ENCODE results near the gene TXNDC8.
"Not testable (repeated sequence)": the region's sequence is repeated elsewhere in the genome, so short reads cannot be mapped to it uniquely, and the experiment has no call there.

TXNDC8 gene

GRCh38 chr9:110337727-110338126, at the start of gene TXNDC8:
Gene TXNDC8, minus strand, starts transcription at chr9:110337863.
- WGBS (ENCODE audit: insufficient coverage, insufficient read length): no CpG with 5 or more reads among the region's 1 CpG
- no peak for DNase-seq (ENCODE audit: low read depth, low spot score)
- no peaks in the 10 kb centered on the region for H3K27me3 ChIP-seq (ENCODE audit: control insufficient read depth, insufficient read depth, low read length)
- H3K9me3 ChIP-seq (ENCODE audit: control insufficient read depth, insufficient read depth, low read length): no peaks in the 10 kb centered on the region
- H3K4me1 ChIP-seq (ENCODE audit: control insufficient read depth, insufficient read depth, low read length): no peaks in the 10 kb centered on the region
- no peak within 1 kb of the TSS for H3K27ac ChIP-seq (ENCODE audit: low read length)
- H3K36me3 ChIP-seq (ENCODE audit: control insufficient read depth, insufficient read depth, low read length): no peaks in the 10 kb centered on the region
- H3K4me3 ChIP-seq (ENCODE audit: low read length): no peak within 1 kb of the TSS

- no peaks in the 10 kb centered on the region for H3K36me3 ChIP-seq (ENCODE audit: control insufficient read depth, insufficient read depth, low read length)
- H3K4me3 ChIP-seq (ENCODE audit: low read length): no peak overlapping the region
- no peak overlapping the region for H3K27ac ChIP-seq (ENCODE audit: low read length)
- no peaks in the 10 kb centered on the region for H3K4me1 ChIP-seq (ENCODE audit: control insufficient read depth, insufficient read depth, low read length)
- no peaks in the 10 kb centered on the region for H3K9me3 ChIP-seq (ENCODE audit: control insufficient read depth, insufficient read depth, low read length)
- no peaks in the 10 kb centered on the region for H3K27me3 ChIP-seq (ENCODE audit: control insufficient read depth, insufficient read depth, low read length)
- no peak for DNase-seq (ENCODE audit: low read depth, low spot score)
- WGBS (ENCODE audit: insufficient coverage, insufficient read length): no CpG with 5 or more reads among the region's 6 CpGs
These were observed 45.8 kb upstream of the TXNDC8 start for GRCh38 chr9:110383491-110383890.

GRCh38 chr9:110382731-110383130, 45.1 kb upstream of the TXNDC8 start:
- no peaks in the 10 kb centered on the region for H3K9me3 ChIP-seq (ENCODE audit: control insufficient read depth, insufficient read depth, low read length)
- no peaks in the 10 kb centered on the region for H3K4me1 ChIP-seq (ENCODE audit: control insufficient read depth, insufficient read depth, low read length)
- no peak overlapping the region for H3K4me3 ChIP-seq (ENCODE audit: low read length)
- H3K27me3 ChIP-seq (ENCODE audit: control insufficient read depth, insufficient read depth, low read length): no peaks in the 10 kb centered on the region
- WGBS (ENCODE audit: insufficient coverage, insufficient read length): no CpG with 5 or more reads among the region's 4 CpGs
- no peaks in the 10 kb centered on the region for H3K36me3 ChIP-seq (ENCODE audit: control insufficient read depth, insufficient read depth, low read length)
- DNase-seq (ENCODE audit: low read depth, low spot score): no peak
- H3K27ac ChIP-seq (ENCODE audit: low read length): no peak overlapping the region

DNA sequence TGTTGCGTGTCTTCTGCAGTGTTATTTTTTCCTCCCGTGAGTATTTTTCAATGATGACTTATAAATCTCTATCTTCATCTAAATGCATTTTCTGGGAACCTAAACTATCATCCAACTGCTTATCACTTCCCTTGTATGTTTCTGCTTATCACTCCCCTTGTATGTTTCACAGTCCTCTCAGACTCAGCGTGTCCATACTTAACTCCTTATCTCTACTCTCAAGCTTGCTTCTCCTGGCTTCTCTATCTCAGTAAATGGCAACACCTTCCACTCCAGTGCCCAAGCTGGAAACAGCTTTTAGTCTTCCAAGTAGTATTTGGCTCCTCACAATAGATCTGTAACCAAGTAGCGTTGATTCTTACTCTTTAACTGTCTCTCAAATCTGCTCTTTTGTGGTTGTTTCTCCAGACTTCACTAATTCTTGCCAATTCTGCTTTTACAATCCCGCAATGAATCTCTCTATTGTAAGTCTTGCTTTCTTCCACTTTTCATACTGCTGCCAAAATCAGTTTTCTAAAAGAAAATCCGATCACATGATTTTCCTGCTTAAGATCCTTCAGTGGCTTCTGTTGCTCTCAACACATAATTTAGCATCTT, 33.8 kb upstream of the TXNDC8 start:
- Histone ChIP-seq H3K36me3 (ENCODE audit: control insufficient read depth, insufficient read depth, low read length) (no peaks in the 10 kb centered on the region), H3K4me1 (ENCODE audit: control insufficient read depth, insufficient read depth, low read length) (no peaks in the 10 kb centered on the region), H3K9me3 (ENCODE audit: control insufficient read depth, insufficient read depth, low read length) (no peaks in the 10 kb centered on the region), H3K27ac (ENCODE audit: low read length) (no peak overlapping the region), H3K27me3 (ENCODE audit: control insufficient read depth, insufficient read depth, low read length) (no peaks in the 10 kb centered on the region), H3K4me3 (ENCODE audit: low read length) (no peak overlapping the region)
- WGBS (ENCODE audit: insufficient coverage, insufficient read length): no CpG with 5 or more reads among the region's 6 CpGs
- DNase-seq (ENCODE audit: low read depth, low spot score): no peak

GRCh38 chr9:110370315-110370714, 32.7 kb upstream of the TXNDC8 start:
- no peaks in the 10 kb centered on the region for H3K36me3 ChIP-seq (ENCODE audit: control insufficient read depth, insufficient read depth, low read length)
- no peak overlapping the region for H3K27ac ChIP-seq (ENCODE audit: low read length)
- DNase-seq (ENCODE audit: low read depth, low spot score): no peak
- no CpG with 5 or more reads among the region's 3 CpGs for WGBS (ENCODE audit: insufficient coverage, insufficient read length)
- no peak overlapping the region for H3K4me3 ChIP-seq (ENCODE audit: low read length)
- no peaks in the 10 kb centered on the region for H3K9me3 ChIP-seq (ENCODE audit: control insufficient read depth, insufficient read depth, low read length)
- no peaks in the 10 kb centered on the region for H3K4me1 ChIP-seq (ENCODE audit: control insufficient read depth, insufficient read depth, low read length)
- H3K27me3 ChIP-seq (ENCODE audit: control insufficient read depth, insufficient read depth, low read length): no peaks in the 10 kb centered on the region

DNA sequence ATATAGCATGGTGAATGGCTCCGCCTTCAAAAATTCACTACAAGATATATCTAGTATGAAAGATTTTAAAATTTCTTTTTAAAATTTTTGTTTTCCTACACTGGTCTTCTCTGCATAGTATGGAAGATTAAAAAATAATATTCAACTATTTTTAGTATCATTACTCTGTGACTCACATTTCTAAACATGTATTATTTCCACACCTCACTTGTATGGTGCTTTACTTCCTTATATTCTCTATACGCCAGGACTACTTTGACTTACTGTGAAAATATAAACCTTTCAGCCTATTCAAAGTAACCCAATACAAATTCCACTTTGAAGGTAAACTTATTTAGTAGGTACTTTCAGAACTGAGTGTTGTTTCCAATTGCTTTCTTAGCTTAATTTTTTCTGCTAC, 26.8 kb upstream of the TXNDC8 start:
- Histone ChIP-seq H3K27me3 (ENCODE audit: control insufficient read depth, insufficient read depth, low read length) (no peaks in the 10 kb centered on the region), H3K27ac (ENCODE audit: low read length) (no peak overlapping the region), H3K9me3 (ENCODE audit: control insufficient read depth, insufficient read depth, low read length) (no peaks in the 10 kb centered on the region), H3K36me3 (ENCODE audit: control insufficient read depth, insufficient read depth, low read length) (no peaks in the 10 kb centered on the region), H3K4me1 (ENCODE audit: control insufficient read depth, insufficient read depth, low read length) (no peaks in the 10 kb centered on the region), H3K4me3 (ENCODE audit: low read length) (no peak overlapping the region)
- no peak for DNase-seq (ENCODE audit: low read depth, low spot score)
- WGBS (ENCODE audit: insufficient coverage, insufficient read length): no CpG with 5 or more reads among the region's 2 CpGs

DNA sequence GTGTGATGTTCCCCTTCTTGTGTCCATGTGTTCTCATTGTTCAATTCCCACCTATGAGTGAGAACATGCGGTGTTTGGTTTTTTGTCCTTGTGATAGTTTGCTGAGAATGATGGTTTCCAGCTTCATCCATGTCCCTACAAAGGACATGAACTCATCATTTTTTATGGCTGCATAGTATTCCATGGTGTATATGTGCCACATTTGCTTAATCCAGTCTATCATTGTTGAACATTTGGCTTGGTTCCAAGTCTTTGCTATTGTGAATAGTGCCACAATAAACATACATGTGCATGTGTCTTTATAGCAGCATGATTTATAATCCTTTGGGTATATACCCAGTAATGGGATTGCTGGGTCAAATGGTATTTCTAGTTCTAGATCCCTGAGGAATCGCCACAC, 21.3 kb upstream of the TXNDC8 start:
- H3K27me3 ChIP-seq (ENCODE audit: control insufficient read depth, insufficient read depth, low read length); DNase-seq (ENCODE audit: low read depth, low spot score); H3K9me3 ChIP-seq (ENCODE audit: control insufficient read depth, insufficient read depth, low read length); H3K36me3 ChIP-seq (ENCODE audit: control insufficient read depth, insufficient read depth, low read length); H3K4me1 ChIP-seq (ENCODE audit: control insufficient read depth, insufficient read depth, low read length); H3K4me3 ChIP-seq (ENCODE audit: low read length); H3K27ac ChIP-seq (ENCODE audit: low read length): not testable (repeated sequence)
- WGBS (ENCODE audit: insufficient coverage, insufficient read length): no CpG with 5 or more reads among the region's 2 CpGs

DNA sequence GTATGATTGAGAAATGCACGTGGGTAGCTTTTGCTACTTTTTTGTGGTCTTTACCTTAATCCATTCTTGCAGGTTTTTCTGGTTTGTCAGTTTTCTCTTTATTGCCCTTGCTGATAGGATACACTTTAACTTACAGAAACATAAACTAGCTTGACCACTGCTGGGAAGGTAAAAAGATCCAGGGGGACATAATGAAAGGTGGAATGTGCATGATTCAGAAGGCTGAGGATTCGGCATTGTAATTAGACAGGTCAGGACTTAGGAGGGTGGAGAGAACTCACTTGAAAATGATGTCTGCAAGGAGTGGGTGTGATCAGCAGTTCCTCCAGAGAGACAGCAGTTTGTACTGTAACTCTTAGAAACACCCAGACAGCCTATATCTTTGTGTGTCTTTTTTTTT, 19.8 kb upstream of the TXNDC8 start:
- WGBS (ENCODE audit: insufficient coverage, insufficient read length): no CpG with 5 or more reads among the region's 2 CpGs
- Histone ChIP-seq H3K9me3 (ENCODE audit: control insufficient read depth, insufficient read depth, low read length) (no peaks in the 10 kb centered on the region), H3K27ac (ENCODE audit: low read length) (no peak overlapping the region), H3K27me3 (ENCODE audit: control insufficient read depth, insufficient read depth, low read length) (no peaks in the 10 kb centered on the region), H3K4me1 (ENCODE audit: control insufficient read depth, insufficient read depth, low read length) (no peaks in the 10 kb centered on the region), H3K36me3 (ENCODE audit: control insufficient read depth, insufficient read depth, low read length) (no peaks in the 10 kb centered on the region), H3K4me3 (ENCODE audit: low read length) (no peak overlapping the region)
- DNase-seq (ENCODE audit: low read depth, low spot score): no peak

- Histone ChIP-seq H3K4me1 (ENCODE audit: control insufficient read depth, insufficient read depth, low read length) (no peaks in the 10 kb centered on the region), H3K9me3 (ENCODE audit: control insufficient read depth, insufficient read depth, low read length) (no peaks in the 10 kb centered on the region), H3K27ac (ENCODE audit: low read length) (no peak overlapping the region), H3K36me3 (ENCODE audit: control insufficient read depth, insufficient read depth, low read length) (no peaks in the 10 kb centered on the region), H3K27me3 (ENCODE audit: control insufficient read depth, insufficient read depth, low read length) (no peaks in the 10 kb centered on the region), H3K4me3 (ENCODE audit: low read length) (no peak overlapping the region)
- WGBS (ENCODE audit: insufficient coverage, insufficient read length): no CpG with 5 or more reads among the region's 4 CpGs
- no peak for DNase-seq (ENCODE audit: low read depth, low spot score)
These were observed 19.2 kb upstream of the TXNDC8 start for GRCh38 chr9:110356639-110357395.

DNA sequence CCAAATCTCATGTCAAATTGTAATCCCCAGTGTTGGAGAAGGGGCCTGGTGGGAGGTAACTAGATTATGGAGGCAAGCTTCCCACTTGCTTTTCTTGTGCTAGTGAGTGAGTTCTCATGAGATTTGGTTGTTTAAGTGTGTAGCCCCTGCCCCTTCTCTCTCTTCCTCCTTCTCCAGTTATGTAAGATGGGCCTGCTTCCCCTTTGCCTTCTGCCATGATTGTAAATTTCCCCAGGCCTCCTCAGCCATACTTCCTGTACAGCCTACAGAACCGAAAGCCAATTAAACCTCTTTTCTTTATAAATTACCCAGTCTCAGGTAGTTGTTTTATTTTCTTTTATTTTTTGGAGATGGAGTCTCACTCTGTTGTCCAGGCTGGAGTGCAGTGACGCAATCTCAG, 18.2 kb upstream of the TXNDC8 start:
- Histone ChIP-seq H3K9me3 (ENCODE audit: control insufficient read depth, insufficient read depth, low read length) (no peaks in the 10 kb centered on the region), H3K36me3 (ENCODE audit: control insufficient read depth, insufficient read depth, low read length) (no peaks in the 10 kb centered on the region), H3K4me1 (ENCODE audit: control insufficient read depth, insufficient read depth, low read length) (no peaks in the 10 kb centered on the region), H3K4me3 (ENCODE audit: low read length) (no peak overlapping the region), H3K27ac (ENCODE audit: low read length) (no peak overlapping the region), H3K27me3 (ENCODE audit: control insufficient read depth, insufficient read depth, low read length) (no peaks in the 10 kb centered on the region)
- no CpG with 5 or more reads among the region's 2 CpGs for WGBS (ENCODE audit: insufficient coverage, insufficient read length)
- DNase-seq (ENCODE audit: low read depth, low spot score): no peak

DNA sequence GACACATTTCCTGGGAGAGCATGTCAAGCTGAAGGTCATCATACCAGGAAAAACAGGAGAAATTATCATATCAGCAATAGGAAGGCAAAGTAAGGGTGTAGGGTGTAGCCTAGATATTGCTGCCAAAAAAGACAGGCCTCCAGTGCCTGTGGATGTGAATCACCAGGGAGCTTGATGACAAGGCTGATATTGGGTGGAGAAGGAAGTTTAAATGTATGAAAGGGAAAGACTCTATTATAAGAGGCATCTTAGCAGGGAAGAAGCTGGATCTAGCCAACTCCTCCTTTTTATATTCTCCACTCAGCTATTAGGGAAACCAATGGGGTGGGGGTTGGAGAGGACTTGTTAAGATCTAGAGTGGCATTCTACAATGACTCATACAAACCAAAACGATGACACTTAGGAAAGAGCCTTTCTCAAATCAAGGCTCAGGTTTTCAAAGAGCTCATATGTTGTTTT, 13.4 kb upstream of the TXNDC8 start:
- Histone ChIP-seq H3K9me3 (ENCODE audit: control insufficient read depth, insufficient read depth, low read length) (no peaks in the 10 kb centered on the region), H3K4me3 (ENCODE audit: low read length) (no peak overlapping the region), H3K27ac (ENCODE audit: low read length) (no peak overlapping the region), H3K27me3 (ENCODE audit: control insufficient read depth, insufficient read depth, low read length) (no peaks in the 10 kb centered on the region), H3K4me1 (ENCODE audit: control insufficient read depth, insufficient read depth, low read length) (no peaks in the 10 kb centered on the region), H3K36me3 (ENCODE audit: control insufficient read depth, insufficient read depth, low read length) (no peaks in the 10 kb centered on the region)
- no CpG with 5 or more reads among the region's 1 CpG for WGBS (ENCODE audit: insufficient coverage, insufficient read length)
- no peak for DNase-seq (ENCODE audit: low read depth, low spot score)
